PFSK-1 (cell line): ENCODE measurements around the gene PDK2.

Experiments
- POLR2AphosphoS5 ChIP-seq: IDR thresholded peaks from 2 replicates; pipeline ENCODE4 v1.6.1; 2012; ENCODE audit warnings: low read depth, mild to moderate bottlenecking, control low read depth, low read length, moderate library complexity
- TAF1 ChIP-seq: IDR thresholded peaks from 2 replicates; pipeline ENCODE4 v1.6.1; 2012; ENCODE audit warnings: low read length, control low read depth, borderline replicate concordance; ENCODE audit not compliant: insufficient read depth

DNA sequence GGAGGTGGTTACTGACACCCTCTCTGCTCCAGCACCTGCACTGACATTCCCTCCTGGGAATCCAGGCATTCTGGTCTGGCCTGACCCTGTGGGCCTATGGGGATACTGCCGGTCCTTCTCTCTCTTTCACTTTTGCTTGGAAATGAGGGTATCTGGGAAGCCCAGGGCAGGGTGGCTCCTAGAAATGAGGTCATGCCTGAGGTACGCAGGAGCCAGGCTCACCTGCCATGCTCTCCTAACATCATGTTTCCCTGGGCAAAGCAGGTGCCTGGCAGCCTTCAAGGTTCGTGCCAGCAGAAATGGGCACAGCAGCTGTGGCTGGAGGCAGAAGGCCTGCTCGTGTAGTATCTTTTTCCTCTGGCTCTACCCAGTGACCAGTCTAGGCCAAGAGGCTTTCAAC lies 35.9 kb upstream of the PDK2 start:
- TF ChIP-seq TAF1 (no peak), POLR2AphosphoS5 (no peak)
